ENCODE measurements around the gene BSN.

The BSN gene

GRCh38 chr3:49716691-49717210 lies 162.5 kb downstream of the BSN start:
- DNase-seq (ENCODE audit: low spot score) = no peak

DNA sequence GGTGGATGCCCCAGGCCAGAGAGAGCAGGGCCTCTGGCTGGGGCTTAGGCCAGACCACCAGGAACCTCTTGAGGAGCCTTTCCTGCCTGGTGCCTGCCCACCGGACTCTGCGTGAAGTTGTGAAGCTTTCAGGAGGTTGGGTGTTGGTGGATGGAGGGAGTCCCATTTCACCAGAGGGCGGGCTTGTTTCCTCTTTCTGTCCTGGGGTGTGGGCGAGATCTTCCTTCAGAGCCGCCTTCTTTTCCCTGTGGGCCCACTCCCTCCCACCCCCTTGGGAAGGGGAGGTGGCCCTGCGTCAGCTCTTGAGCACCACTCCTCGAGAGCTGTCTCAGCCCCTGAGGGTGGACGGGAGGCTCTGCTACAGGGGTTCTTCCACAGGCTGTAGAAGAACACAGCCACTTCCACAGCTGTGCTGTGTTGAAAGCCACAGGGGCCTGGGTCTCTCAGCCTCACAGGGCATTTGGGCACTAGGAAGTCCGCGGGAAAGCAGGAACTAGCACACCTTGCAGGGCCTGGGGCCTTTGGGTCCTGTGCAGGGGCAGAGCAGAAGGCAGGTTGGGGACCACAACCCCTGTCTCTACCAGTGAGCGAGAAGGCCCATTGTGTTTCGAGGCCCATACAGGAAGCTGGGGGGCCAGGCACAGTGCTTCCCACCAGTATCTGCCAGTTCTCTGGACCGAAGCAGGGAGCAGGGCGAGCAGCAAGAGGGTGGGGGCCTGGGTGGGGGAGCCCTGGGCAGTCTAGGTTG lies 163.1 kb downstream of the BSN start:
- DNase-seq (ENCODE audit: low spot score) = no peak

GRCh38 chr3:49717959-49718857 lies 163.9 kb downstream of the BSN start:
- no peak for DNase-seq (ENCODE audit: low spot score)

GRCh38 chr3:49718858-49719213 lies 164.6 kb downstream of the BSN start:
- DNase-seq (ENCODE audit: low spot score) = no peak

DNA sequence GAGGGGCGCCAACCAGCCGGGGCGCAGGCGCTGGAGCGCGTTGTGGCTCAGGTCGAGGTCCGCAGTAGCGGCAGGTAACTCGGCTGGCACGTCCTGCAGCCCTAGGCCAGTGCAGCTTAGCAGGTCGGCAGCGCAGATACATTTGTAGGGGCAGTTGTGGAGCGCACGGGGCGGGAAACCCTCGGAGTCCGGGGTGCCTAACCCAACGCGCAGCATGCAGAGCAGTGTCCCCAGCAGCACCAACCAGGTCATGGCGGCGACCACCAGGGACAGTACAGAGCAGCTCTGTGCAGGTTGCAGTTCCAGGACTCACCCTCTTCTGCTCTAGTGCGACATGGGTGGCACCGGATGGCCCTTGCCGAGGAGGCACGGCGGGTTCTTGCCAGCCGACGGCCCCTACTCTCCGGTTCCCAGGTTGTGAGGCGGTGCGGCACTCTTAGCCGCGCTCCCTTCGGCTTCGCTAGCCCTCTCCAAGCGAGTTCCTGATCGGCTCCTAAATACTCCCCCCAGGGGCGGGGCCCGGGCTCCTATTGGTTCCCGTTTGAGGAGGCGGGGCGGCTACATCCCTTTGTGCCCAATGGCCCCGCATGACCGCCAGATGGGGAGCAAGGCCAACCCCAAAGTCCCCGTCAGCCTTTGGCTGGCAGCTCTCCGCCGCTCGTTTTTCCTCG lies 165.1 kb downstream of the BSN start, which contains the start of gene AMIGO3:
AMIGO3 (minus strand) TSS at position 471 of the 671 bp plus-strand sequence; CDS start at position 252, 219 bp downstream.
- peak; percentile 99 for DNase-seq (ENCODE audit: low spot score)

All from GM03348 (cell line).